ENCODE results near the gene TMA7.

TMA7 gene

GRCh38 chr3:48439820-48440589 lies at the start of gene TMA7, which contains the start of gene CCDC51:
Gene TMA7 (plus strand): TSS chr3:48440257. CDS start chr3:48440297, 40 bp downstream.
Gene CCDC51 (minus strand): TSS chr3:48440119. CDS start chr3:48435128, 4,991 bp downstream.
- Histone ChIP-seq H3K9ac (ENCODE audit: low read depth, low read length, poor library complexity, severe bottlenecking) (peak within 1 kb of the TSS; percentile 99), H3K4me1 (ENCODE audit: insufficient read depth, low read length, poor library complexity, severe bottlenecking) (peaks cover 23% of the 10 kb centered on the region), H2AFZ (ENCODE audit: low read length) (peak within 1 kb of the TSS; percentile 75), H4K20me1 (ENCODE audit: insufficient read depth, low read length, poor library complexity, severe bottlenecking) (peaks cover 27% of the 10 kb centered on the region), H3K9me3 (ENCODE audit: insufficient read depth, low read depth, low read length) (no peaks in the 10 kb centered on the region), H3K4me2 (ENCODE audit: low read depth, low read length, poor library complexity, severe bottlenecking) (peak within 1 kb of the TSS; percentile 95), H3K79me2 (ENCODE audit: insufficient read depth, low read length) (peaks cover 52% of the 10 kb centered on the region), H3K4me3 (ENCODE audit: low read length, poor library complexity, severe bottlenecking) (peak within 1 kb of the TSS; percentile 81), H3K27me3 (ENCODE audit: insufficient read depth, low read length, poor library complexity, severe bottlenecking) (no peaks in the 10 kb centered on the region), H3K36me3 (ENCODE audit: insufficient read depth, low read length) (peaks cover 10% of the 10 kb centered on the region; the same call in 1 of the 2 replicates), H3F3A (ENCODE audit: low read depth) (no peaks in the 10 kb centered on the region), H3K9me2 (replicated peaks; ENCODE audit: low read depth, low read length) (no peaks in the 10 kb centered on the region)
- TF ChIP-seq CTCF (conservative IDR thresholded peaks at IDR 0.05; ENCODE audit: low read length): no peak

GRCh38 chr3:48394391-48394790 lies 45.7 kb upstream of the TMA7 start:
- TF ChIP-seq CTCF (conservative IDR thresholded peaks at IDR 0.05; ENCODE audit: low read length) (no peak), EZH2phosphoT487 (IDR thresholded peaks at IDR 0.05; ENCODE audit: borderline replicate concordance) (no peak)
- no peaks in the 10 kb centered on the region for H3K36me3 ChIP-seq (ENCODE audit: insufficient read depth, low read length)
- no peak overlapping the region for H3K4me2 ChIP-seq (ENCODE audit: low read depth, low read length, poor library complexity, severe bottlenecking)
- no peaks in the 10 kb centered on the region for H3K79me2 ChIP-seq (ENCODE audit: insufficient read depth, low read length)
- H3K9me2 ChIP-seq (replicated peaks; ENCODE audit: low read depth, low read length): no peaks in the 10 kb centered on the region
- no peaks in the 10 kb centered on the region for H4K20me1 ChIP-seq (ENCODE audit: insufficient read depth, low read length, poor library complexity, severe bottlenecking)
- H3K9ac ChIP-seq (ENCODE audit: low read depth, low read length, poor library complexity, severe bottlenecking): no peak overlapping the region
- H3K4me1 ChIP-seq (ENCODE audit: insufficient read depth, low read length, poor library complexity, severe bottlenecking): peaks cover 12% of the 10 kb centered on the region
- H3F3A ChIP-seq (ENCODE audit: low read depth): no peaks in the 10 kb centered on the region
- H3K27me3 ChIP-seq (ENCODE audit: insufficient read depth, low read length, poor library complexity, severe bottlenecking): no peaks in the 10 kb centered on the region
- no peak overlapping the region for H2AFZ ChIP-seq (ENCODE audit: low read length)
- no peaks in the 10 kb centered on the region for H3K9me3 ChIP-seq (ENCODE audit: insufficient read depth, low read depth, low read length)
- H3K4me3 ChIP-seq (ENCODE audit: low read length, poor library complexity, severe bottlenecking): no peak overlapping the region

- H3K9ac ChIP-seq (ENCODE audit: low read depth, low read length, poor library complexity, severe bottlenecking): no peak overlapping the region
- no peaks in the 10 kb centered on the region for H3K27me3 ChIP-seq (ENCODE audit: insufficient read depth, low read length, poor library complexity, severe bottlenecking)
- no peaks in the 10 kb centered on the region for H3K79me2 ChIP-seq (ENCODE audit: insufficient read depth, low read length)
- TF ChIP-seq CTCF (conservative IDR thresholded peaks at IDR 0.05; ENCODE audit: low read length) (no peak), EZH2phosphoT487 (IDR thresholded peaks at IDR 0.05; ENCODE audit: borderline replicate concordance) (no peak)
- no peaks in the 10 kb centered on the region for H4K20me1 ChIP-seq (ENCODE audit: insufficient read depth, low read length, poor library complexity, severe bottlenecking)
- peaks cover 12% of the 10 kb centered on the region for H3K4me1 ChIP-seq (ENCODE audit: insufficient read depth, low read length, poor library complexity, severe bottlenecking)
- no peaks in the 10 kb centered on the region for H3K36me3 ChIP-seq (ENCODE audit: insufficient read depth, low read length)
- no peak overlapping the region for H3K4me3 ChIP-seq (ENCODE audit: low read length, poor library complexity, severe bottlenecking)
- H2AFZ ChIP-seq (ENCODE audit: low read length): no peak overlapping the region
- no peaks in the 10 kb centered on the region for H3K9me2 ChIP-seq (replicated peaks; ENCODE audit: low read depth, low read length)
- no peaks in the 10 kb centered on the region for H3K9me3 ChIP-seq (ENCODE audit: insufficient read depth, low read depth, low read length)
- no peaks in the 10 kb centered on the region for H3F3A ChIP-seq (ENCODE audit: low read depth)
- no peak overlapping the region for H3K4me2 ChIP-seq (ENCODE audit: low read depth, low read length, poor library complexity, severe bottlenecking)
Observed at GRCh38 chr3:48395714-48396113, 44.3 kb upstream of the TMA7 start.
